ENCODE results near the gene KLHL40. TPM values are rescaled to one million over a fixed set of nuclear protein-coding genes. Genes with fewer than 3 reads are reported as not detected.

The KLHL40 gene
- total and polyA plus RNA-seq, 5 donors = 0.09 to 1.6 (median 0.29) TPM

GRCh38 chr3:42683875-42684598, 1.3 kb upstream of the KLHL40 start:
- no peak overlapping the region for H3K4me3 ChIP-seq (ENCODE audit: low read length)
- H3K27ac ChIP-seq (ENCODE audit: low read length) = peak overlapping the region; percentile 49
- H3K4me1 ChIP-seq (ENCODE audit: control insufficient read depth, insufficient read depth, low read length) = no peaks in the 10 kb centered on the region
- no peaks in the 10 kb centered on the region for H3K27me3 ChIP-seq (ENCODE audit: control insufficient read depth, insufficient read depth)
- DNase-seq (peak; percentile 68 to 79 (median 76)), ATAC-seq (peak; percentile 85 to 88)
- intact Hi-C loops (cut with DNase I) = no loop called here
- 49% methylated on average over 10 of the region's 10 CpGs for WGBS
- no peaks in the 10 kb centered on the region for H3K9me3 ChIP-seq (ENCODE audit: control insufficient read depth, low read length)

DNA sequence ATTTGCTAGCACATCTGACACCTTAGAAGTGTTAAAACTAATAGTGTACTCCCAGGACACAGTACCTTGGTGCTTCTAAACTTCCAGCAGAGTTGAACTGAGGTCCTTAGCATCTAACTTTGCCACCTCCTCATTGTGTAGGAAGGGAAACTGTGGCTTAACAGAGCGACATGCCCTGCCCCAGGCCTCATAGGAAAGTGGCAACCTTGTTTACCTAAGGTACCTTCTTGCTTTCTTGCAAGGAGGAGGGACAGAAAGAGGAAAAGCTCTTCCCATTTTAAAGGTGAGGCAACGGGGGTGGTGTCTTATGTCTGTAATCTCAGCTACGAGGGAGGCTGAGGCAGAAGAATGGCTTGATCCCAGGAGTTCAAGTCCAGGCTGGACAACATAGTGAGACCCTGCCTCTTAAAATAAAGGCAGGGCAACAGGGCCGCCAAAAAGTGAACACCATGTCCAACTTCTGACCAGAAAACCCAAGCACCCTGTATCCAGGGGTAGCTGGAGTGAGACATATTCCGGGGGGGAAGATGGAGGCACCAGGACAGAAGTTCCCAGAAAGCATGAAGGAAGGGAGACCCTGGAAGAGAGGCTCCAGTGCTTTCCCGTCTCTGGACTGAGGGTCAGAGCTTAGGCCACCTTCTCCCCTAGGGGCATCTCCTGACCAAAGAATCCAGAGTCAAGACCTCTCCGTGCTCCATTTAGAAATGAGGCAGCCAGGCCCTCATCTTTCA, 540 bp upstream of the KLHL40 start:
- intact Hi-C loops (cut with DNase I) = no loop called here
- H3K9me3 ChIP-seq (ENCODE audit: control insufficient read depth, low read length) = no peaks in the 10 kb centered on the region
- WGBS = 89% methylated on average over 7 of the region's 7 CpGs
- no peaks in the 10 kb centered on the region for H3K4me1 ChIP-seq (ENCODE audit: control insufficient read depth, insufficient read depth, low read length)
- DNase-seq (no peak), ATAC-seq (no peak)
- H3K4me3 ChIP-seq (ENCODE audit: low read length) = no peak overlapping the region
- peak overlapping the region; percentile 55 for H3K27ac ChIP-seq (ENCODE audit: low read length)
- no peaks in the 10 kb centered on the region for H3K27me3 ChIP-seq (ENCODE audit: control insufficient read depth, insufficient read depth)

DNA sequence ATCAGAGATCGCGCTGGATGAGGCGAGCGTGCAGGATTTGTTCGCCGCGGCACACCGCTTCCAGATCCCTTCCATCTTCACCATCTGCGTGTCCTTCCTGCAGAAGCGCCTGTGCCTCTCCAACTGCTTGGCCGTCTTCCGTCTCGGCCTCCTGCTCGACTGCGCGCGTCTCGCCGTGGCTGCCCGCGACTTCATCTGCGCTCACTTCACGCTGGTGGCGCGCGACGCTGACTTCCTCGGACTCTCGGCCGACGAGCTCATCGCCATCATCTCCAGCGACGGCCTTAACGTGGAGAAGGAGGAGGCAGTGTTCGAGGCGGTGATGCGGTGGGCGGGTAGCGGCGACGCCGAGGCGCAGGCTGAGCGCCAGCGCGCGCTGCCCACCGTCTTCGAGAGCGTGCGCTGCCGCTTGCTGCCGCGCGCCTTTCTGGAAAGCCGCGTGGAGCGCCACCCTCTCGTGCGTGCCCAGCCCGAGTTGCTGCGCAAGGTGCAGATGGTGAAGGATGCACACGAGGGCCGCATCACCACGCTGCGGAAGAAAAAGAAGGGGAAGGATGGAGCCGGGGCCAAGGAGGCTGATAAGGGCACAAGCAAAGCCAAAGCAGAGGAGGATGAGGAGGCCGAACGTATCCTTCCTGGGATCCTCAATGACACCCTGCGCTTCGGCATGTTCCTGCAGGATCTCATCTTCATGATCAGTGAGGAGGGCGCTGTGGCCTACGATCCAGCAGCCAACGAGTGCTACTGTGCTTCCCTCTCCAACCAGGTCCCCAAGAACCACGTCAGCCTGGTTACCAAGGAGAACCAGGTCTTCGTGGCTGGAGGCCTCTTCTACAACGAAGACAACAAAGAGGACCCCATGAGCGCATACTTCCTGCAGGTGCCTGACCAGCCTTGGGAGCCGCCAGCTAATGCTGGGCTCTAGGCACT, 819 bp downstream of the KLHL40 start:
- DNase-seq (peak in 2 of 3 donors; percentile 41 to 51), ATAC-seq (no peak)
- Histone ChIP-seq H3K27me3 (ENCODE audit: control insufficient read depth, insufficient read depth) (no peaks in the 10 kb centered on the region), H3K9me3 (ENCODE audit: control insufficient read depth, low read length) (no peaks in the 10 kb centered on the region), H3K4me1 (ENCODE audit: control insufficient read depth, insufficient read depth, low read length) (no peaks in the 10 kb centered on the region), H3K4me3 (ENCODE audit: low read length) (no peak overlapping the region), H3K27ac (ENCODE audit: low read length) (no peak overlapping the region)
- WGBS = 34% methylated on average over 80 of the region's 80 CpGs
- intact Hi-C loops (cut with DNase I) = no loop called here

DNA sequence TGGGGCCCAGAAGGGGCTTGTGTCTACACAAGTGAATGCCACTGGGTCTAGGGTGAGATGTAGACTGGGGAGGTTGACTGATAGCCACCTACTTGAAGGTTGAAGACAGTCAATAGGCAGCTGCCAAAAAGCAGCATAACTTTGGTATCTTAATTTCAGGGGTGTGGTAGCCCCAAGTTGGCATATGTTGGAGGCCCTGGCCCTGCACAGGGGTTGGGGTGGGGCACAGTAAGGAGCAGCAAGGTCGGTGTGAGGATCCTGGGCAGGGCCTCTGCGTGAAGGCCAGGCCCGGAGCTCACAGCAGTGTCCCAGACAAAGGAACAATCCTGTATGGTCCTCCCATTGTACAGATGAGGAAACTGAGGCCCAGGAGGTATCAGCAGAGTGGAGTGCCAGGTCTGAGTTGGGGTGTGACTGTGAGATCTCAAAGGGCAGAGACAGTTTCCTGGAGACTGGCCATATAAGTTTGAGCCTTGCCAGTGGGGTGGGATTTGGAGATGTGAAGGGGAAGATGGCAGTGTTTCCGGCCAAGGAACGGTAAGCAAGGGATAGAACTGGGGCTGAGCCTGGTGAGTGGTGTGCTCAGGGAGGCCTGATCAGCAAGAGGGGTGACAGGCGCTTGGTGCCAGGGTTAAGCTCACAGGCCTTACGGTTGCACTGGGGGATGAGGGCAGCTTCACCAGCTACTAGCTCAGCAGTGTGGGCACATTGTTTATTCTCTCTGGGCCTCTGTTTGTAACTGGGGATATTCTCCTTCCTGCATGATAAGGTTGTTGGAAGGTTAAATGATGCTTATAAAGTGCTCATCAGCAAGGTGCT, 1.7 kb downstream of the KLHL40 start:
- intact Hi-C loops (cut with DNase I) = no loop called here
- no peak overlapping the region for H3K27ac ChIP-seq (ENCODE audit: low read length)
- H3K27me3 ChIP-seq (ENCODE audit: control insufficient read depth, insufficient read depth) = no peaks in the 10 kb centered on the region
- no peak overlapping the region for H3K4me3 ChIP-seq (ENCODE audit: low read length)
- DNase-seq (peak in 1 of 3 donors; percentile 27), ATAC-seq (no peak)
- no peaks in the 10 kb centered on the region for H3K9me3 ChIP-seq (ENCODE audit: control insufficient read depth, low read length)
- no peaks in the 10 kb centered on the region for H3K4me1 ChIP-seq (ENCODE audit: control insufficient read depth, insufficient read depth, low read length)
- 84% methylated on average over 7 of the region's 7 CpGs for WGBS

- H3K4me1 ChIP-seq (ENCODE audit: control insufficient read depth, insufficient read depth, low read length) = no peaks in the 10 kb centered on the region
- no peaks in the 10 kb centered on the region for H3K27me3 ChIP-seq (ENCODE audit: control insufficient read depth, insufficient read depth)
- ATAC-seq = no peak
- no peaks in the 10 kb centered on the region for H3K9me3 ChIP-seq (ENCODE audit: control insufficient read depth, low read length)
- peak in 1 of 3 donors; percentile 49 for DNase-seq
- H3K27ac ChIP-seq (ENCODE audit: low read length) = no peak overlapping the region
- intact Hi-C loops (cut with DNase I) = no loop called here
- WGBS = 91% methylated on average over 15 of the region's 15 CpGs
- no peak overlapping the region for H3K4me3 ChIP-seq (ENCODE audit: low read length)
Observed at GRCh38 chr3:42688016-42688415, 2.7 kb downstream of the KLHL40 start.

- H3K4me1 ChIP-seq (ENCODE audit: control insufficient read depth, insufficient read depth, low read length) = no peaks in the 10 kb centered on the region
- DNase-seq = peak in 1 of 3 donors; percentile 55
- 91% methylated on average over 22 of the region's 22 CpGs for WGBS
- no peaks in the 10 kb centered on the region for H3K27me3 ChIP-seq (ENCODE audit: control insufficient read depth, insufficient read depth)
- H3K9me3 ChIP-seq (ENCODE audit: control insufficient read depth, low read length) = no peaks in the 10 kb centered on the region
- intact Hi-C loops (cut with DNase I) = no loop called here
- no peak overlapping the region for H3K4me3 ChIP-seq (ENCODE audit: low read length)
- H3K27ac ChIP-seq (ENCODE audit: low read length) = no peak overlapping the region
- ATAC-seq = no peak
Observed at GRCh38 chr3:42688487-42689420, 3.4 kb downstream of the KLHL40 start.

GRCh38 chr3:42689421-42690014, 4.2 kb downstream of the KLHL40 start:
- H3K4me1 ChIP-seq (ENCODE audit: control insufficient read depth, insufficient read depth, low read length) = no peaks in the 10 kb centered on the region
- ATAC-seq = no peak
- H3K27ac ChIP-seq (ENCODE audit: low read length) = no peak overlapping the region
- H3K9me3 ChIP-seq (ENCODE audit: control insufficient read depth, low read length) = no peaks in the 10 kb centered on the region
- WGBS = 64% methylated on average over 9 of the region's 9 CpGs
- DNase-seq = peak in 1 of 3 donors; percentile 20
- no peaks in the 10 kb centered on the region for H3K27me3 ChIP-seq (ENCODE audit: control insufficient read depth, insufficient read depth)
- no peak overlapping the region for H3K4me3 ChIP-seq (ENCODE audit: low read length)
- intact Hi-C loops (cut with DNase I) = no loop called here

DNA sequence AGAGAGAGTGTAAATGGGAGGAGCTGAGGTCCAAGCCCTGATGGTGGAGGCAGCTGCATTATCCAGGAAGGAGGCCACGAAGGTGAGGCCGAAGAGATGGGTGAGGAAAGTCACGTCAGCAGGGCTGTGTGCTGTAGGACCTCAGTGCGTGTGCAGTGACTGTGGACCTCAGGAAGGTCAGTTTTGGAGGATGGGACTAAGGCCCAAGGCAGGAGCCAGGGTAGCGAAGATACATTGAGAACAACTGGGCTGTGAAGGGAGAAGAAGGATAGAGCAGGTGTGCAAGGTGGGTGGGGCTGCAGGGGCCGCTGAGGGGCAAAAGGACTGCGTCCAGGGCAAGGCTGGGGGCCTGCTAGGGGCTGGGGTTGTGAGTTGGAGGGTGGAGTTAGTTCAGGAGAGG, 4.9 kb downstream of the KLHL40 start:
- no peak for DNase-seq
- intact Hi-C loops (cut with DNase I) = no loop called here
- 84% methylated on average over 7 of the region's 7 CpGs for WGBS
- no peak overlapping the region for H3K27ac ChIP-seq (ENCODE audit: low read length)
- no peak for ATAC-seq
- H3K4me1 ChIP-seq (ENCODE audit: control insufficient read depth, insufficient read depth, low read length) = no peaks in the 10 kb centered on the region
- H3K27me3 ChIP-seq (ENCODE audit: control insufficient read depth, insufficient read depth) = no peaks in the 10 kb centered on the region
- H3K4me3 ChIP-seq (ENCODE audit: low read length) = no peak overlapping the region
- no peaks in the 10 kb centered on the region for H3K9me3 ChIP-seq (ENCODE audit: control insufficient read depth, low read length)

GRCh38 chr3:42690766-42691680, 5.7 kb downstream of the KLHL40 start:
- Histone ChIP-seq H3K27me3 (ENCODE audit: control insufficient read depth, insufficient read depth) (no peaks in the 10 kb centered on the region), H3K4me1 (ENCODE audit: control insufficient read depth, insufficient read depth, low read length) (no peaks in the 10 kb centered on the region), H3K9me3 (ENCODE audit: control insufficient read depth, low read length) (no peaks in the 10 kb centered on the region), H3K4me3 (ENCODE audit: low read length) (no peak overlapping the region), H3K27ac (ENCODE audit: low read length) (no peak overlapping the region)
- intact Hi-C loops (cut with DNase I) = no loop called here
- peak in 1 of 3 donors; percentile 32 for DNase-seq
- 72% methylated on average over 10 of the region's 10 CpGs for WGBS
- no peak for ATAC-seq
